Neural progenitor cell (in vitro differentiated cells): ENCODE results near the gene GFRA4.

Experiments used
- CTCF ChIP-seq: fragments of 200-600 bp; sonication (generic); IDR thresholded peaks from 2 replicates; pipeline ENCODE4 v1.5.1; 2017; ENCODE audit warnings: antibody characterized with exemption, mild to moderate bottlenecking
- EZH2 ChIP-seq: fragments of 200-600 bp; sonication (generic); IDR thresholded peaks from 2 replicates; pipeline ENCODE4 v1.6.1; 2017; ENCODE audit warnings: antibody characterized with exemption, mild to moderate bottlenecking, moderate library complexity
- EZH2phosphoT487 ChIP-seq: fragments of 200-600 bp; sonication (generic); IDR thresholded peaks from 2 replicates; pipeline ENCODE4 v1.6.1; 2017; ENCODE audit warnings: antibody characterized with exemption

- TF ChIP-seq CTCF (no peak), EZH2 (no peak), EZH2phosphoT487 (no peak)
Observed at GRCh38 chr20:3678198-3678597, 15.0 kb upstream of the GFRA4 start.
